ENCODE measurements around the gene UGT1A10.

DNA sequence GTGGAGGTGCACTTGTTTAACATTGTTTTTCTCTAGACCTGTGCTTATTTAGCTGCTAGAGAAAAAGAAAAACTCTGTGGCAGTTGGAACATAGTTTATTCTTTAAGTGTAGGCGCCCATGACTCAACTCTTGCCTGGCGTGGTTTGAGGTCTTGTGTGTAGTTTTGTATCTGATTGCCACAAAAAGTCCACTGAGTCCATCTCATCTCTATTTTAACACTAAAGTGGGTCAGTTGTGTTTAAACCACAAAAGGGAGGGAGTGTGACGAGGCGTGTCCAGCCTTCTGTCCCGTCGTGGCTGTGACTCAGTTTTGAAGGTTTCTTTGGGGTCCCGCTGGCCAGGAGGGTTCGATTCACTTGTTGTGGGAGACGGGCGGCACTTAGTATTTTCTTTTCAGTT lies 20.2 kb downstream of the UGT1A10 start:
- TF ChIP-seq, protein P1, sequence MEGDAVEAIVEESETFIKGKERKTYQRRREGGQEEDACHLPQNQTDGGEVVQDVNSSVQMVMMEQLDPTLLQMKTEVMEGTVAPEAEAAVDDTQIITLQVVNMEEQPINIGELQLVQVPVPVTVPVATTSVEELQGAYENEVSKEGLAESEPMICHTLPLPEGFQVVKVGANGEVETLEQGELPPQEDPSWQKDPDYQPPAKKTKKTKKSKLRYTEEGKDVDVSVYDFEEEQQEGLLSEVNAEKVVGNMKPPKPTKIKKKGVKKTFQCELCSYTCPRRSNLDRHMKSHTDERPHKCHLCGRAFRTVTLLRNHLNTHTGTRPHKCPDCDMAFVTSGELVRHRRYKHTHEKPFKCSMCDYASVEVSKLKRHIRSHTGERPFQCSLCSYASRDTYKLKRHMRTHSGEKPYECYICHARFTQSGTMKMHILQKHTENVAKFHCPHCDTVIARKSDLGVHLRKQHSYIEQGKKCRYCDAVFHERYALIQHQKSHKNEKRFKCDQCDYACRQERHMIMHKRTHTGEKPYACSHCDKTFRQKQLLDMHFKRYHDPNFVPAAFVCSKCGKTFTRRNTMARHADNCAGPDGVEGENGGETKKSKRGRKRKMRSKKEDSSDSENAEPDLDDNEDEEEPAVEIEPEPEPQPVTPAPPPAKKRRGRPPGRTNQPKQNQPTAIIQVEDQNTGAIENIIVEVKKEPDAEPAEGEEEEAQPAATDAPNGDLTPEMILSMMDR (IDR thresholded peaks at IDR 0.05; ENCODE audit: borderline replicate concordance, extremely low read depth, low read length, poor library complexity, severe bottlenecking), result no peak
- no peak for TF ChIP-seq EZH2 (IDR thresholded peaks at IDR 0.05; ENCODE audit: borderline replicate concordance, low read depth, low read length, severe bottlenecking)
